ENCODE data around the gene GRIA3.

Gene GRIA3

DNA sequence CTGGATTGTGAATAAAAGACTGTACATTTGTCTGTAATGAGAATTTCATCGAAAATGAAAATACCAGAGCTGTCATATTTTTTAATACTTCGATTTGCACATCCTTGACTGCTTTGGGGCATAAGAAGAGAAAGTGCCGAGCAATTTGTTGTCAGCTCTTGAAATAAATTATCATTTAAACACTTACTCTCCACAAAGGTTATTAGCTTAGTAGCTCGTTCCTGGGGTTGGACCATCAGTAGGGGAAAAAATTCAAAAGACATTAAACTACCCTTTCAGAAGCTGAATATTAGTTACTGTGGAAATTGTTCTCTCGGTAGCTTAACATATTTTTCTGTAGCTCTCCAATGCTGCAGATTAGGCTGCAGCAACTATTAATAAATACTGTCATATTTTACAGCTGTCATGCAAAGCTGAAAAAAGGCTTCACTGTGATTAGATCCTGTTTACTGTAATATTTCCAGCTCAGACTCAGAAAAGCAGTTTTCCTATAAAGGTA, 76.9 kb downstream of the GRIA3 start:
- no peak overlapping the region for H3K4me3 ChIP-seq (replicated peaks; ENCODE audit: low read depth, low read length)
- DNase-seq (ENCODE audit: low read depth), result no peak
- TF ChIP-seq, protein P1, sequence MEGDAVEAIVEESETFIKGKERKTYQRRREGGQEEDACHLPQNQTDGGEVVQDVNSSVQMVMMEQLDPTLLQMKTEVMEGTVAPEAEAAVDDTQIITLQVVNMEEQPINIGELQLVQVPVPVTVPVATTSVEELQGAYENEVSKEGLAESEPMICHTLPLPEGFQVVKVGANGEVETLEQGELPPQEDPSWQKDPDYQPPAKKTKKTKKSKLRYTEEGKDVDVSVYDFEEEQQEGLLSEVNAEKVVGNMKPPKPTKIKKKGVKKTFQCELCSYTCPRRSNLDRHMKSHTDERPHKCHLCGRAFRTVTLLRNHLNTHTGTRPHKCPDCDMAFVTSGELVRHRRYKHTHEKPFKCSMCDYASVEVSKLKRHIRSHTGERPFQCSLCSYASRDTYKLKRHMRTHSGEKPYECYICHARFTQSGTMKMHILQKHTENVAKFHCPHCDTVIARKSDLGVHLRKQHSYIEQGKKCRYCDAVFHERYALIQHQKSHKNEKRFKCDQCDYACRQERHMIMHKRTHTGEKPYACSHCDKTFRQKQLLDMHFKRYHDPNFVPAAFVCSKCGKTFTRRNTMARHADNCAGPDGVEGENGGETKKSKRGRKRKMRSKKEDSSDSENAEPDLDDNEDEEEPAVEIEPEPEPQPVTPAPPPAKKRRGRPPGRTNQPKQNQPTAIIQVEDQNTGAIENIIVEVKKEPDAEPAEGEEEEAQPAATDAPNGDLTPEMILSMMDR (IDR thresholded peaks at IDR 0.05; ENCODE audit: low read length, missing control alignments), result no peak

DNA sequence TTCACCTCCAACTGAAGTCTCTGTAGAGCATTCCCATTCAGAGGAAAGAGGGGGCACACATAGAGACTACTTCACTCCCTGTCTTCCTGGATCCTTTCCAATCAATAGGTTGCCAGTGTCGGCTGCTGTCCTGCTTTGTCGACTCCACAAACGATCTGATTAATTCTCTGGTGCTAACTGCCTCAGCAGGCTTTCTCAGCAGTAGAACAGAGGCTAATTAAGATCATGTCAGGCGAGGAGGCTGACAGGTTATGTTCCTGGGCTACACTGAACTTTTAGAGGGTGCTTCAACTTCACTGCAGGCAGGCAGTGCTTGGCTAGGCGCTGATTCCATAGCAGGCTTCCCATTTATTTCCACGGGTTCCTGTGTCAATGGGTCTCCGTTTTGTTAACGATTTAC, 79.2 kb downstream of the GRIA3 start:
- no peak overlapping the region for H3K4me3 ChIP-seq (replicated peaks; ENCODE audit: low read depth, low read length)
- TF ChIP-seq, protein P1 (IDR thresholded peaks at IDR 0.05; ENCODE audit: low read length, missing control alignments), result no peak

DNA sequence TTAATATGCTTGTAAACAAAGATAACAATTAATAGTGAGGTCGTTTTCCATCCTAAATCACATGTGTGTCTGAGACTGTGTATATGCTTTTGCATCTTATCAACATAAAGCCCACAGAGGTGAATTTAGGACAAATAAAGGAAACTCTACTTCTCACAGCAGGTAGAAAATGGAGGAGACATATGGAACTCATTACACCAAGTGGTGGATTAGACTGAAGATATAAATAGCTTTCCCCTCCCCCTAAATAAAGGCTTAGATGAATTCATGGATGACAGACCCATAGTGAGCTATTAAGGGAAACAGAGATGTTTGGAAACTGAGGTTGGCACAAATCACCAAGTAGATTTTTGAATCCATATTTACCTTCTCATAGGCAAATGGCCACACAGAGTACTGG, 79.7 kb downstream of the GRIA3 start:
- no peak for DNase-seq (ENCODE audit: low read depth)
- TF ChIP-seq, protein P1 (IDR thresholded peaks at IDR 0.05; ENCODE audit: low read length, missing control alignments), result no peak

More for the DNA sequence above, 79.2 kb downstream of the GRIA3 start:
- no peak for DNase-seq (ENCODE audit: low read depth)

DNA sequence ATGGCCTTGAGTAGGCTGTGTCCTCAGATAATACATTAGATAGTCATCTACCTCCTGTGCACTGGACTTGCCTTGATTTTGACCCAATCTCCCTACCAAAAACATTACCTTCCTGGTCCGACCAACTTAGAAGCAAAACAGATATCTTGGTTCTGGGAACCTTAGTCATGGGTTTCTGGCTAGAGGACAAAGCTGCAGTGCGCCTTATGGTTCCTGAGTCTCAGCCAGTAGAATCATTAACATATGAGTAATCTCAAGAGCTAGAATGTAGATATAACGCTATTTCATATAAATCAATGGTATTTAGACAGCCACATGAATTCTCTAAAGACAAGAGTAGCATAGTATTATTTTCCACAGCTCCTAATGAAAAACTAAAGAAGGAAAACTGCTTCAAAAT, 83.1 kb downstream of the GRIA3 start:
- DNase-seq (ENCODE audit: low read depth), result peak; percentile 21
- no peak overlapping the region for H3K4me3 ChIP-seq (replicated peaks; ENCODE audit: low read depth, low read length)
- TF ChIP-seq, protein P1 (IDR thresholded peaks at IDR 0.05; ENCODE audit: low read length, missing control alignments), result no peak

More for the DNA sequence above, 79.7 kb downstream of the GRIA3 start:
- no peak overlapping the region for H3K4me3 ChIP-seq (replicated peaks; ENCODE audit: low read depth, low read length)

DNA sequence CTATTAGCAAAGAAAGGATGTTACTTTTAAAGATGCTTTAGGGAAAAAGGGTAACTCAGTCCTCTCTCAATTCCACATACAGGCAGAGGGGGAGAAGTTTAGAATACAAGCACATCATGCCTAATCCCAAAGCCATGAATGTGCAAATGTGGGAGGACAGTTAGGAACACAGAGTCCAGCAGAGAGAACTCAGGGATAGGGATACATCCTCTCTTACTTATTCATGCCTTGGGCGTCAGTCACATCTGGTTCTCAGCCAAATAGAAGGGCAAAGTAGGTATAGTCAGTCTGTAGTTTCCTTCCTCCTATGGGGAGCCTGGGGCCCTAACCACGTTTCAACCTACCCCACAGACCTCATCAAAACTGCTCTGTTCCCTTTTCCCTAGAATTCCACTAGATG, 87.8 kb downstream of the GRIA3 start:
- DNase-seq (ENCODE audit: low read depth), result no peak
- H3K4me3 ChIP-seq (replicated peaks; ENCODE audit: low read depth, low read length), result no peak overlapping the region
- TF ChIP-seq, protein P1 (IDR thresholded peaks at IDR 0.05; ENCODE audit: low read length, missing control alignments), result no peak

DNA sequence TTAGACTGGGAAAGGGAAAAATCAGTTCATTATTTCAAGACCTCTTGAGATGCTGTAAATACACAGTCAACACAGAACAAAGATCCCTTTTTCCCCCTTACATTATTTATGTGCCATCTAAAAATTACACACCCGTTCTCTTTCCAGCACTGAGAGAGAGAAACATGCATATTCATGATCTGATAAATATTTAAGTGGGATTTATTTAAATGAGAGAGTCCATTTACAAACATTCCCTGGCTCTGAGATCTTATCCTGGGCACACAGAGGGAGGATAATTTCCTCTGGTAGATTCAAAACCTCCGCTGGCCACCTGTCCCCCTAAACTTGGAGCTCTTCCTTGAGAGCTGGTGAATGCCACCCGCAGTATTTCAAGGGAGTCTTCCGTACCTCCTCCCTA, 88.6 kb downstream of the GRIA3 start:
- H3K4me3 ChIP-seq (replicated peaks; ENCODE audit: low read depth, low read length), result no peak overlapping the region
- TF ChIP-seq, protein P1 (IDR thresholded peaks at IDR 0.05; ENCODE audit: low read length, missing control alignments), result no peak
- no peak for DNase-seq (ENCODE audit: low read depth)

DNA sequence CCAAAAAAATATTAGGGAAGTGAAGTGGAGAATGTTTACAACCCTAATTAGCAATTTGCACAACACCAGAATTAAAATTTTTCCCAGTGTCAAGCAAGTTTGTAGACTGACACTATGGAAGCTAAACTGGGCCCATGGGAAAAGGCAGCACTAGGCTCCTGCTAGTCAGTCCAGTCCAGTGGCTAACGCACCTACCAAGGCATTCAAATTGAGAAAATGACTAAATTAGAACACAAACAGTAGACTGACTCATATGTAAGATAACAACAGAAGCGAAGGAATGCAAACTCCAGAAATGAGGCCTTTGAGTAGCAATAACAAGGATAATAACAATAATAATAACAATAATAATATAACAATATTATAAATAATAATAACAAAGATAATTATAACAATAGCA, 90.7 kb downstream of the GRIA3 start:
- H3K4me3 ChIP-seq (replicated peaks; ENCODE audit: low read depth, low read length), result no peak overlapping the region
- DNase-seq (ENCODE audit: low read depth), result peak; percentile 2
- TF ChIP-seq, protein P1 (IDR thresholded peaks at IDR 0.05; ENCODE audit: low read length, missing control alignments), result no peak
